ENCODE data around the gene DPM2.

DPM2 gene

DNA sequence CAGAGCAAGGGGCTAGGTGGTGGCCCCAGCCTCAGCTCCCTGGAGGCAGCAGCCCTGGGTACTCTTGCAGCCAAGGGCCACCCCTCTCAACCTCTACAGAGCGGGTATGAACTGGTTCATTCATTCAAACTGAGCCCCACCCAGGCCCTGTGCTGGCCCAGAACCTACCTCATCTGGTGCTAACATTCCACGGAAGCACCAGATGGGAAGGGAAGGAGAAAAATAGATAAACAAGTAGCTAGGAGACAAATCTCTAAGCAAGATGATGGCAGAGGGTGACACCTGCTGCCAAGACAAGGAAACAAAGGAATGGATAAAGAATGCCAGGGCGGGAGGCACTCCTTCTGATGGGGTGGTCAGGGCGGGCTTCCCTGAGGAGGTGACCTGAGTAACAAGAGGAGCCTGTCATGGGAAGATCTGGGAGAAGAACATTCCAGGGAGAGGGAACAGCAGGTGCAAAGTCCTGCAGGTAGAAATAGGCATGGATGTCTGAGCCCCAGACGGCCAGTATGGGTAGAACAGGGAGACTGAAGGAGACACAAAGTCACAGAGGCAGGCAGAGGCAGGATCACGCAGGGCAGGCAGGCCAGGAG lies 26.9 kb downstream of the DPM2 start:
- TF ChIP-seq TAF1 (IDR thresholded peaks at IDR 0.05; ENCODE audit: borderline replicate concordance, low read depth, low read length) (no peak), POLR2A (IDR thresholded peaks at IDR 0.05; ENCODE audit: low read depth, low read length) (no peak), POLR2AphosphoS5 (IDR thresholded peaks at IDR 0.05; ENCODE audit: low read depth, low read length) (no peak)
- DNase-seq (ENCODE audit: insufficient read length) (no peak), FAIRE-seq (no peak)

DNA sequence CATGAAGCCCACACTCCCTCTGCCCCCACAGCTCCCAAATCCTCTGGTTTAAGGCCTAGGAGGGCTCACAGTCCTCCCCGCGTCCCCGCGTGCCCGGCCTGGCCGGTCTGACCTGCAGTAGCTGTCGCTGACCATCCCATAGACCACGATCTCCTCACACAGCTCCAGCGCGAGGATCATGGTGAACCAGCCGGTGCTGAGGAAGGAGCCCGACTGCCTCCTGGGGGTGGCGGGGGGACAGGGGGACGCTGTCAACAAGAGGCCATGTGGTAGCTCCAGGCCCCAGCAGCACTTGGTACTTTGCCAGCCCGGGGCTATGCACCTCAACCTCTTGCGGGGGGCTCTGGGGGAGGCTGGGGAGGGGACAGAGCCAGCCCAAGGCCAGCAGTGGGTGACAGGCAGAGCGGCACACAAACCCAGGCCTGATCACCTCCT lies 27.8 kb downstream of the DPM2 start:
- TF ChIP-seq POLR2A (IDR thresholded peaks at IDR 0.05; ENCODE audit: low read depth, low read length) (no peak), POLR2AphosphoS5 (IDR thresholded peaks at IDR 0.05; ENCODE audit: low read depth, low read length) (no peak), TAF1 (IDR thresholded peaks at IDR 0.05; ENCODE audit: borderline replicate concordance, low read depth, low read length) (no peak)
- no peak for DNase-seq (ENCODE audit: insufficient read length)
- no peak for FAIRE-seq

- DNase-seq (ENCODE audit: insufficient read length) (no peak), FAIRE-seq (no peak)
- no peak for TF ChIP-seq POLR2A (IDR thresholded peaks at IDR 0.05; ENCODE audit: low read depth, low read length)
- TF ChIP-seq TAF1 (IDR thresholded peaks at IDR 0.05; ENCODE audit: borderline replicate concordance, low read depth, low read length), result no peak
- no peak for TF ChIP-seq POLR2AphosphoS5 (IDR thresholded peaks at IDR 0.05; ENCODE audit: low read depth, low read length)
These were observed 29.1 kb downstream of the DPM2 start for GRCh38 chr9:127908660-127908926.

- no peak for FAIRE-seq
- TF ChIP-seq TAF1 (IDR thresholded peaks at IDR 0.05; ENCODE audit: borderline replicate concordance, low read depth, low read length) (no peak), POLR2AphosphoS5 (IDR thresholded peaks at IDR 0.05; ENCODE audit: low read depth, low read length) (no peak), POLR2A (IDR thresholded peaks at IDR 0.05; ENCODE audit: low read depth, low read length) (no peak)
- DNase-seq (ENCODE audit: insufficient read length), result no peak
These were observed 29.6 kb downstream of the DPM2 start for GRCh38 chr9:127907867-127908659.

GRCh38 chr9:127905788-127906191 lies 31.9 kb downstream of the DPM2 start:
- FAIRE-seq, result no peak
- TF ChIP-seq POLR2AphosphoS5 (IDR thresholded peaks at IDR 0.05; ENCODE audit: low read depth, low read length) (0 out of 2 replicates have a peak, but pooled peaks have one; percentile 4), POLR2A (IDR thresholded peaks at IDR 0.05; ENCODE audit: low read depth, low read length) (peak; percentile 15), TAF1 (IDR thresholded peaks at IDR 0.05; ENCODE audit: borderline replicate concordance, low read depth, low read length) (no peak)
- DNase-seq (ENCODE audit: insufficient read length), result no peak

DNA sequence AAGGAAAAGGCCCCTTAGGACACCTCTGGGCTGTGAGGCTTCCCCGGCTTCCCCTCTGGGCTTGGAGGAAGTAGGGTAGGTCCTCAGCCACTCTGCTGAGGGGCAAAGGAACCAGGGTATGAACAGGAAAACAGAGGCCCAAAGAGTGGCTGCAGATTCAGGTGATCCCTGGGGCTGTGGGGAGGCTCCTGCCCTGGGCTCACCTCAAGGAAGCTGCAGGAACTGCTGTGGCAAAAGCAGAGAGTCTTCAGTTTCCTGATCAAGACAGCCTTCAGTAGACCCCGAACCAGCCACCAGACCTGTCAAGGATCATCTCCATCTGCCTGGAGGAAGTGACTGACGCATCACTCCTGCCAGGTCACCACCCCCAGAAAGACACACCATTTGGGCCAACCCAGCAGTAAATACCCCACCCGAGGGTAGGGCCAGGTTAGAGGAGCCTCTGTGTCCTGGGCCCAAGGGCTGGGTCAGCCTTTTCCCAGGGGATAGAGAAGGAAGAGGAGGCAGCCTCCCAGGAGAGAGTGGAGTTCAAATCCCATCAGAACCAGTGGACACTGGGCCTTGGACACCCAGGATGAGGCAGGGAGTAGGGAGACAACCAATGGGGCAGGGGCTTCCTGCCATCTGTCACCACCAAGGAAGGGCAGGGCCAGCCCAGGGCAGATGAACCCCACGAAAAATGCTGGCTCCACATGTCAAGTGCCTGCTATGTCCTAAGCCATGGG lies 32.5 kb downstream of the DPM2 start:
- peak; percentile 60 for FAIRE-seq
- no peak for DNase-seq (ENCODE audit: insufficient read length)
- no peak for TF ChIP-seq TAF1 (IDR thresholded peaks at IDR 0.05; ENCODE audit: borderline replicate concordance, low read depth, low read length)
- peak; percentile 23; the same call in 1 of the 2 replicates for TF ChIP-seq POLR2A (IDR thresholded peaks at IDR 0.05; ENCODE audit: low read depth, low read length)
- 0 out of 2 replicates have a peak, but pooled peaks have one; percentile 17 for TF ChIP-seq POLR2AphosphoS5 (IDR thresholded peaks at IDR 0.05; ENCODE audit: low read depth, low read length)

DNA sequence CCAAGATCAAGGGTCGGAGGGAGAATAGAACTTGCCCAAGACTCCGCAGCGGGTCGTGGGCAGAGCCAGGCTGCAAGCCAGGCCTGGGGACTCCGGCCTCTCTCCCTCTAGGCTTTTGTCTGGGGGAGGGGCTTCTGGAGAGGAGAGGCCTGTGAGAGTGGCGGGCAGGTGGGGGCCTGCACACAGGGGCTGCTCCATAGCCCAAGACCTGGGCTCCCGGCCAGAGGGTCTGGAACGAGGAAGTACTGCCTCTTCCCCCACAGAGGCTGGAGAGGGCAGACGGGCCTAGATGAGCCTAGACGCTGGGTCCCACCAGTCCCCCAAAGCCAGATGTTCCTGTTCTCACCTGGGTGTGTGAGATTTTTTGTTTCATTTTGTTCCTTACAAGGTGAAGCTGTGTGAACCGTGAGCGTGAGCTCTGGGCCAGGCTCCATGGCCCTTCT lies 33.1 kb downstream of the DPM2 start:
- DNase-seq (ENCODE audit: insufficient read length), result no peak
- peak; percentile 71 for FAIRE-seq
- TF ChIP-seq POLR2A (IDR thresholded peaks at IDR 0.05; ENCODE audit: low read depth, low read length), result no peak
- TF ChIP-seq POLR2AphosphoS5 (IDR thresholded peaks at IDR 0.05; ENCODE audit: low read depth, low read length), result no peak
- no peak for TF ChIP-seq TAF1 (IDR thresholded peaks at IDR 0.05; ENCODE audit: borderline replicate concordance, low read depth, low read length)

GRCh38 chr9:127903557-127904475 lies 33.8 kb downstream of the DPM2 start:
- DNase-seq (ENCODE audit: insufficient read length), result no peak
- FAIRE-seq, result peak; percentile 87
- TF ChIP-seq TAF1 (IDR thresholded peaks at IDR 0.05; ENCODE audit: borderline replicate concordance, low read depth, low read length) (0 out of 2 replicates have a peak, but pooled peaks have one; percentile 41), POLR2AphosphoS5 (IDR thresholded peaks at IDR 0.05; ENCODE audit: low read depth, low read length) (no peak; the same call in 1 of the 2 replicates), POLR2A (IDR thresholded peaks at IDR 0.05; ENCODE audit: low read depth, low read length) (no peak; the same call in 1 of the 2 replicates)

- DNase-seq (ENCODE audit: insufficient read length), result peak; percentile 93
- FAIRE-seq, result peak; percentile 81
These were observed 38.3 kb downstream of the DPM2 start, which contains the start of gene ST6GALNAC6 for GRCh38 chr9:127899128-127899943. ST6GALNAC6 (minus strand) TSS chr9:127899603; CDS start chr9:127897981, 1,622 bp downstream.

More at GRCh38 chr9:127899128-127899943, 38.3 kb downstream of the DPM2 start, which contains the start of gene ST6GALNAC6:
- TF ChIP-seq TAF1 (IDR thresholded peaks at IDR 0.05; ENCODE audit: borderline replicate concordance, low read depth, low read length), result no peak
